Esophagus squamous epithelium (tissue), 5 donors: ENCODE results near the gene RBM47. TPM values are rescaled to one million over a fixed set of nuclear protein-coding genes. Genes with fewer than 3 reads are reported as not detected.
"Not testable (repeated sequence)": the region's sequence is repeated elsewhere in the genome, so short reads cannot be mapped to it uniquely, and the experiment has no call there.

Experiments used
- DNase-seq: peaks from one replicate; lab custom pipeline; 2025; lab: John Stamatoyannopoulos, UW
- H3K27ac ChIP-seq, 4 donors: fragments of 200-600 bp; sonication (generic); one replicate each; pipeline ENCODE4 v1.5.1; 2016 to 2019; ENCODE audit warnings: mild to moderate bottlenecking in 1 of 4
- H3K27me3 ChIP-seq, 4 donors: fragments of 200-600 bp; sonication (generic); 1 replicate in 3 of 4; 2 replicates in 1 of 4; pipeline versions ENCODE4 v1.5.1 to v1.6.0; 2017 to 2021; ENCODE audit warnings: antibody characterized with exemption in 1 of 4
- H3K36me3 ChIP-seq, 3 donors: fragments of 200-600 bp; sonication (generic); one replicate each; pipeline ENCODE4 v1.5.1; 2016 to 2019
- H3K4me1 ChIP-seq, 3 donors: fragments of 200-600 bp; sonication (generic); one replicate each; pipeline ENCODE4 v1.5.1; 2017 to 2019
- H3K4me3 ChIP-seq, 4 donors: fragments of 200-600 bp; sonication (generic); 1 replicate in 3 of 4; 2 replicates in 1 of 4; pipeline ENCODE4 v1.5.1; 2016 to 2019; ENCODE audit warnings: mild to moderate bottlenecking in 2 of 4, moderate library complexity in 1 of 4
- H3K9me3 ChIP-seq, 3 donors: fragments of 200-600 bp; sonication (generic); one replicate each; pipeline ENCODE4 v1.5.1; 2016 to 2019
- CTCF ChIP-seq, 6 experiments: fragments of 450-650 bp in 4 of 6; fragments of 200-600 bp in 2 of 6; sonication (generic) in 2 of 6; IDR thresholded peaks; one replicate each; pipeline ENCODE4 v1.5.1; 2016 to 2019; ENCODE audit warnings: antibody characterized with exemption in 6 of 6, mild to moderate bottlenecking in 4 of 6, moderate library complexity in 4 of 6
- POLR2A ChIP-seq, 4 donors: fragments of 450-650 bp; IDR thresholded peaks; one replicate each; pipeline ENCODE4 v1.6.1; 2017; ENCODE audit warnings: antibody characterized with exemption in 4 of 4, mild to moderate bottlenecking in 4 of 4, moderate library complexity in 3 of 4
- WGBS, 2 donors: methylation state at CpG; one replicate each; pipeline ENCODE4 v1.1.5; 2018; 5-methylcytosine and 5-hydroxymethylcytosine counted together
- intact Hi-C: fragments of 100-400 bp; cut with DNase I; formaldehyde crosslinking; loops from one replicate; pipeline ENCODE4 v1.15.0; 2022
- total RNA-seq, 4 donors: library from RNA; depleted of rRNA; stranded (reverse); fragments of >200 nt; gene quantifications; one replicate each; pipeline ENCODE4 v1.1.0, GENCODE V29; 2016
- donor health status: DM: yes; HTN: yes; CAD: no.

The RBM47 gene
- total RNA-seq, 4 donors from 2014 or later, result 94.6 to 197 (median 125) TPM

- no peak overlapping the region for H3K27ac ChIP-seq
- no peaks in the 10 kb centered on the region for H3K27me3 ChIP-seq
- H3K9me3 ChIP-seq, result no peaks in the 10 kb centered on the region
- peaks cover 0 to 54% (median 0%) of the 10 kb centered on the region in 3 donors for H3K36me3 ChIP-seq
- intact Hi-C loops, result no loop called here
- 88 to 90% methylated on average over 3 to 4 of the region's 4 CpGs for WGBS, 2 donors
- no peak overlapping the region for H3K4me3 ChIP-seq
- no peak for TF ChIP-seq POLR2A (IDR thresholded peaks at IDR 0.05)
- TF ChIP-seq CTCF (IDR thresholded peaks at IDR 0.05), result no peak
- no peak for DNase-seq
- H3K4me1 ChIP-seq, result peaks cover 0 to 20% (median 6%) of the 10 kb centered on the region in 3 donors
These were observed 83.2 kb downstream of the RBM47 start for GRCh38 chr4:40546506-40546905.

GRCh38 chr4:40545487-40545886, 84.2 kb downstream of the RBM47 start:
- H3K4me3 ChIP-seq, H3K9me3 ChIP-seq, DNase-seq, H3K27ac ChIP-seq, intact Hi-C loops, H3K27me3 ChIP-seq: not testable (repeated sequence)
- WGBS, 2 donors, result 81 to 93% methylated on average over 1 to 6 of the region's 6 CpGs
- peaks cover 0 to 10% (median 0%) of the 10 kb centered on the region in 3 donors for H3K4me1 ChIP-seq
- H3K36me3 ChIP-seq, result peaks cover 0 to 63% (median 0%) of the 10 kb centered on the region in 3 donors

GRCh38 chr4:40544221-40544620, 85.4 kb downstream of the RBM47 start:
- no peak overlapping the region for H3K4me3 ChIP-seq
- H3K9me3 ChIP-seq, result no peaks in the 10 kb centered on the region
- TF ChIP-seq POLR2A (IDR thresholded peaks at IDR 0.05) (no peak), CTCF (IDR thresholded peaks at IDR 0.05) (no peak)
- H3K4me1 ChIP-seq, result peaks cover 0 to 8% (median 0%) of the 10 kb centered on the region in 3 donors
- H3K27me3 ChIP-seq, result no peaks in the 10 kb centered on the region
- intact Hi-C loops, result no loop called here
- peaks cover 0 to 75% (median 0%) of the 10 kb centered on the region in 3 donors for H3K36me3 ChIP-seq
- WGBS, 2 donors, result 91% methylated on average over 7 of the region's 7 CpGs
- H3K27ac ChIP-seq, result no peak overlapping the region
- no peak for DNase-seq

- TF ChIP-seq POLR2A (IDR thresholded peaks at IDR 0.05) (no peak), CTCF (IDR thresholded peaks at IDR 0.05) (no peak)
- Histone ChIP-seq H3K4me3 (no peak overlapping the region), H3K27me3 (no peaks in the 10 kb centered on the region), H3K27ac (no peak overlapping the region), H3K9me3 (no peaks in the 10 kb centered on the region), H3K4me1 (no peaks in the 10 kb centered on the region), H3K36me3 (peaks cover 0 to 90% (median 0%) of the 10 kb centered on the region in 3 donors)
- intact Hi-C loops, result no loop called here
- 86 to 87% methylated on average over 7 of the region's 7 CpGs for WGBS, 2 donors
- DNase-seq, result no peak
These were observed 88.9 kb downstream of the RBM47 start for GRCh38 chr4:40540800-40541199.

GRCh38 chr4:40536032-40536431, 93.6 kb downstream of the RBM47 start:
- Histone ChIP-seq H3K36me3 (peaks cover 0 to 65% (median 0%) of the 10 kb centered on the region in 3 donors), H3K27ac (no peak overlapping the region), H3K4me1 (no peaks in the 10 kb centered on the region), H3K4me3 (no peak overlapping the region), H3K9me3 (no peaks in the 10 kb centered on the region), H3K27me3 (no peaks in the 10 kb centered on the region)
- WGBS, 2 donors, result 82 to 83% methylated on average over 3 to 4 of the region's 4 CpGs
- DNase-seq, result no peak
- TF ChIP-seq POLR2A (IDR thresholded peaks at IDR 0.05), result no peak
- no peak for TF ChIP-seq CTCF (IDR thresholded peaks at IDR 0.05)
- intact Hi-C loops, result no loop called here

GRCh38 chr4:40531636-40532023, 98.0 kb downstream of the RBM47 start:
- Histone ChIP-seq H3K27me3 (no peaks in the 10 kb centered on the region), H3K9me3 (no peaks in the 10 kb centered on the region), H3K4me3 (no peak overlapping the region), H3K4me1 (peaks cover 0 to 6% (median 0%) of the 10 kb centered on the region in 3 donors), H3K27ac (no peak overlapping the region), H3K36me3 (peaks cover 0 to 52% (median 0%) of the 10 kb centered on the region in 3 donors)
- WGBS, 2 donors, result 83 to 86% methylated on average over 3 of the region's 3 CpGs
- TF ChIP-seq POLR2A (IDR thresholded peaks at IDR 0.05) (no peak), CTCF (IDR thresholded peaks at IDR 0.05) (no peak)
- intact Hi-C loops, result no loop called here
- no peak for DNase-seq
